ENCODE data around the gene TRAPPC12.
"Not testable (repeated sequence)": the region's sequence is repeated elsewhere in the genome, so short reads cannot be mapped to it uniquely, and the experiment has no call there.

TRAPPC12 gene

GRCh38 chr2:3486047-3487027, 106.8 kb downstream of the TRAPPC12 start:
- no peak for DNase-seq (ENCODE audit: low read depth, low spot score)

GRCh38 chr2:3487028-3487425, 107.5 kb downstream of the TRAPPC12 start:
- no peak for DNase-seq (ENCODE audit: low read depth, low spot score)

- no peak for DNase-seq (ENCODE audit: low read depth, low spot score)
Observed at GRCh38 chr2:3487432-3487831, 107.9 kb downstream of the TRAPPC12 start.

GRCh38 chr2:3488061-3488531, 108.6 kb downstream of the TRAPPC12 start:
- DNase-seq (ENCODE audit: low read depth, low spot score) = no peak

GRCh38 chr2:3488855-3489763, 109.6 kb downstream of the TRAPPC12 start:
- DNase-seq (ENCODE audit: low read depth, low spot score) = no peak

- DNase-seq (ENCODE audit: low read depth, low spot score) = no peak
Observed at GRCh38 chr2:3489764-3490115, 110.2 kb downstream of the TRAPPC12 start.

- DNase-seq (ENCODE audit: low read depth, low spot score) = no peak
Observed at GRCh38 chr2:3490191-3491170, 111.0 kb downstream of the TRAPPC12 start.

- no peak for DNase-seq (ENCODE audit: low read depth, low spot score)
Observed at GRCh38 chr2:3491306-3491705, 111.8 kb downstream of the TRAPPC12 start.

- no peak for DNase-seq (ENCODE audit: low read depth, low spot score)
Observed at GRCh38 chr2:3491716-3492474, 112.4 kb downstream of the TRAPPC12 start.

- DNase-seq (ENCODE audit: low read depth, low spot score) = not testable (repeated sequence)
Observed at GRCh38 chr2:3492475-3492787, 112.9 kb downstream of the TRAPPC12 start.

GRCh38 chr2:3492951-3493614, 113.6 kb downstream of the TRAPPC12 start:
- DNase-seq (ENCODE audit: low read depth, low spot score) = no peak

- no peak for DNase-seq (ENCODE audit: low read depth, low spot score)
Observed at GRCh38 chr2:3493615-3494007, 114.1 kb downstream of the TRAPPC12 start.

- DNase-seq (ENCODE audit: low read depth, low spot score) = no peak
Observed at GRCh38 chr2:3494984-3495666, 115.6 kb downstream of the TRAPPC12 start.

GRCh38 chr2:3496708-3497080, 117.2 kb downstream of the TRAPPC12 start:
- DNase-seq (ENCODE audit: low read depth, low spot score) = not testable (repeated sequence)

GRCh38 chr2:3498783-3499394, 119.4 kb downstream of the TRAPPC12 start:
- DNase-seq (ENCODE audit: low read depth, low spot score) = no peak

- DNase-seq (ENCODE audit: low read depth, low spot score) = no peak
Observed at GRCh38 chr2:3500326-3500899, 120.9 kb downstream of the TRAPPC12 start.

GRCh38 chr2:3503046-3503445, 123.6 kb downstream of the TRAPPC12 start:
- DNase-seq (ENCODE audit: low read depth, low spot score) = no peak

- DNase-seq (ENCODE audit: low read depth, low spot score) = no peak
Observed at GRCh38 chr2:3503483-3503882, 124.0 kb downstream of the TRAPPC12 start.

- DNase-seq (ENCODE audit: low read depth, low spot score) = no peak
Observed at GRCh38 chr2:3504741-3505140, 125.2 kb downstream of the TRAPPC12 start.

All from activated naive CD8-positive, alpha-beta T cell treated with anti-CD3 and anti-CD28 coated beads, Interleukin-2, amount 50 U/mL, for 16 hours (primary cell).